GM12874 (cell line): Measurements from ENCODE around the gene SLC66A2.

Source experiments
- CTCF ChIP-seq: IDR thresholded peaks from 2 replicates; pipeline ENCODE4 v1.5.1; 2011; ENCODE audit warnings: low read depth, mild to moderate bottlenecking, control low read depth, low read length, moderate library complexity; ENCODE audit not compliant: insufficient read depth

SLC66A2 gene

DNA sequence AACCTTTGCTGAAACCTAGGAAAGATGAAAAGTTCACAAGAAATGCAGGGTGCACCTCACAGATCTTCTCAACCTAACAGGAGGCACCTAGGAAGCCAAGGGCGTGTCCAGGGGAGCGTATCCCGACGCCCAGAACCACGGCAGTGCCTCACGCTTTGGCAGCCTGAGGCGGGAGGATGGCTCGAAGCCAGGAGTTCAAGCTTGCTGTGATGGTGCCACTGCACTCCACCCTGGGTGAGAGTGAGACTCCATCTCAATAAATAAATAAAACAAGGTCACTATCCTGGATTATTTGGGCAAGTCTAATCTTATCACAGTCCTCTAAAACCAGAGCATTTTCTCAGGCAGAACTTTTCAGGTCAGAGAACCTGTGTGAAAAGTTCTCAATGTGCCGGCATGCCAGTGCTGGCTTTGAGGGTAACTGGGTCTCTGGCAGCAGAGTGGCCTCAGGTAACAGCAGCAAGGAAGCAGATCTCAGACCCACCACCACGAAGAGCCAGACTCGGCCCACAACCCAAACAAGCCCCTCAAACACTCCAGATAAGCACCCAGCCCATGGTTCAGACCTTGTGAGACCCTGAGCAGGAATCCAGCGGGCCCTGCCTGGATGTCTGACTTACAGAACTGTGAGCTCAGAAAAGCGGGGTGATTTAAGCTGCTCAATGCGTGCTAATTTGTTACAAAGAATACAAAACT is 24.7 kb upstream of the SLC66A2 start:
- TF ChIP-seq CTCF, result no peak

GRCh38 chr18:79975043-79975442 is 23.6 kb upstream of the SLC66A2 start:
- TF ChIP-seq CTCF, result no peak

- TF ChIP-seq CTCF, result no peak
Observed at GRCh38 chr18:79974025-79974654, 22.7 kb upstream of the SLC66A2 start.

DNA sequence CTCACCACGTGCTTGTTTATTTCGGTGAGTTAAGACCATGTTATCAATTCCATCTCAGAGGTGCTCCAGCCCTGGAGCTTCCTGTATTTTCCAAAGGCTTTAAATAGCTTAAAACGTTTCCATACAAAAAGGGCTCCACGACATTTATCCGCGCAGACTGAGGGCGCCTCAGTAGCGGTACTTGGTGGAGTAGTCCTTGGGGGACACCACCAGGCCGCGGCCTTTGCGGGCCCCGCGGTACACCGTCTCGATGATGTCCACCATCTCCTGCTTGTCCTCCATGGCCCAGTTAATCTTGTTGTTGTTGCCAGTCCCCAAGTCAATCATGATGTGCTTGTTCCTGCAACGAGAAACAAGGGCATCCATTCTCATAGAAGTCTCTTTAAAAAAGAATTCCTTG is 22.1 kb upstream of the SLC66A2 start:
- no peak for TF ChIP-seq CTCF

GRCh38 chr18:79972720-79973119 is 21.3 kb upstream of the SLC66A2 start:
- TF ChIP-seq CTCF, result no peak

DNA sequence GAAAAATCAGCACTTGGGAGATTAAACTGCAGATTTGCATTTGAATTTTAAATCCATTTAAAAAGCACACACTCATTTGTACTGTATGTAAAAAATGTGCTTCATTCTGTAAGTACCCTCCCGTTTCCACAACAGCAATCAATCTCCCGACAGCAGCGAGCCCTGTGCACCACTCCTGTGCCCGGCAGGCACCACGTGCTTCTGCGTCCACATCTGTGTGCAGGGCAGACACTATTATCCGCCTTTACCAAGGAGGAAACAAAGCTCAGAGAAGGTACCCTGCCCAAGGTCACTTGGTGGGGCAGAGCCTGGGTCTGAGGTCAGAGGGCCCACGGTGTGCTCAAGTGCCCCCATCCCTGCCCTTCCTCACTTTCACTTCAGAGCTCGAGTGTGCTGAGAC is 20.5 kb upstream of the SLC66A2 start:
- TF ChIP-seq CTCF, result no peak

- no peak for TF ChIP-seq CTCF
Observed at GRCh38 chr18:79971211-79971952, 19.9 kb upstream of the SLC66A2 start.
